22Rv1 (cell line): Measurements from ENCODE around the gene TOX4.

Experiments used
- H3K27ac ChIP-seq: fragments of 450-650 bp; 2 replicates; pipeline ENCODE4 v1.5.1; 2017
- CTCF ChIP-seq: fragments of 450-650 bp; IDR thresholded peaks from 2 replicates; pipeline ENCODE4 v1.5.1; 2017; ENCODE audit warnings: mild to moderate bottlenecking
- ZFX ChIP-seq: fragments of 450-650 bp; IDR thresholded peaks from 2 replicates; pipeline ENCODE4 v1.6.1; 2017; ENCODE audit warnings: antibody characterized with exemption, borderline replicate concordance

The TOX4 gene

GRCh38 chr14:21505012-21505553 is 28.1 kb downstream of the TOX4 start:
- TF ChIP-seq ZFX (no peak), CTCF (no peak)
- H3K27ac ChIP-seq, result no peak overlapping the region

- TF ChIP-seq CTCF, result no peak
- no peak for TF ChIP-seq ZFX
Observed at GRCh38 chr14:21506557-21506956, 29.6 kb downstream of the TOX4 start.

GRCh38 chr14:21509432-21510143 is 32.6 kb downstream of the TOX4 start:
- H3K27ac ChIP-seq, result no peak overlapping the region
- no peak for TF ChIP-seq ZFX
- no peak for TF ChIP-seq CTCF

More at GRCh38 chr14:21506557-21506956, 29.6 kb downstream of the TOX4 start:
- no peak overlapping the region for H3K27ac ChIP-seq

GRCh38 chr14:21510735-21511657 is 34.0 kb downstream of the TOX4 start, which contains the start of gene METTL3:
Gene METTL3, minus strand, starts transcription at chr14:21511340. Its CDS starts 117 bp downstream, at chr14:21511223.
- TF ChIP-seq ZFX (no peak), CTCF (no peak; the same call in 1 of the 2 replicates)
- peak within 1 kb of the TSS; percentile 70 for H3K27ac ChIP-seq

- no peak overlapping the region for H3K27ac ChIP-seq
- no peak for TF ChIP-seq ZFX
- TF ChIP-seq CTCF, result no peak
Observed at GRCh38 chr14:21514341-21514740, 37.3 kb downstream of the TOX4 start.

GRCh38 chr14:21518725-21519124 is 41.7 kb downstream of the TOX4 start:
- TF ChIP-seq CTCF (no peak), ZFX (no peak)
- H3K27ac ChIP-seq, result no peak overlapping the region

- H3K27ac ChIP-seq, result no peak overlapping the region
- no peak for TF ChIP-seq CTCF
Observed at GRCh38 chr14:21520767-21521166, 43.8 kb downstream of the TOX4 start.
